Posterior cingulate gyrus (tissue), 11 donors: ENCODE results near the gene BPIFB1.

Experiments used
- DNase-seq, 10 donors: peaks; one replicate each; pipeline versions ENCODE4 v3.0.0 to v3.0.0-alpha.2; 2020 to 2021; ENCODE audit warnings: mixed read lengths in 3 of 10
- intact Hi-C: fragments of 100-400 bp; cut with DNase I; formaldehyde crosslinking; loops from one replicate; pipeline ENCODE4 v1.15.1; 2023

The BPIFB1 gene

GRCh38 chr20:33272155-33272873 lies 10.7 kb upstream of the BPIFB1 start:
- intact Hi-C loops: no loop called here

GRCh38 chr20:33273117-33273851 lies 9.7 kb upstream of the BPIFB1 start:
- DNase-seq: peak in 7 of 10 donors; percentile 27 to 91 (median 56)
- intact Hi-C loops: no loop called here

More at GRCh38 chr20:33272155-33272873, 10.7 kb upstream of the BPIFB1 start:
- DNase-seq: peak in 1 of 10 donors; percentile 40

DNA sequence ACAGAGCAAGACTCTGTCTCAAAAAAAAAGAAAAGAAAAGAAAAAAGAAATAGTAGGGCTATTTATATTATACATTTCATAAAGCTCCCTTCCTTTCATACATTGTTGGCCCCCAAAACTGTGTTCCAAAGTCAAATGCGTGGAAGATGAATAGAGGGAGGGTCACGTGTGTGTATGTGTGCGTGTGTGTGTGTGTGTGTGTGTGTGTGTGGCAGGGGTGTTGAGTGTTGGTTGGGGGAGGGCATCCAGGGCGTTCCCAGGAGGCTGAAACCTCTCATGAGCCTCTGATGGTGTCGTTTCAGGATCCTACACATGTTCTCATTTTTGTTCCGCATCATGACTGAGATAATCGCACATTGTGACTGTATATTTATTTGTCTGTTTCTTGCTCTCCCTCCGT lies 7.8 kb upstream of the BPIFB1 start:
- DNase-seq: no peak
- intact Hi-C loops: no loop called here

DNA sequence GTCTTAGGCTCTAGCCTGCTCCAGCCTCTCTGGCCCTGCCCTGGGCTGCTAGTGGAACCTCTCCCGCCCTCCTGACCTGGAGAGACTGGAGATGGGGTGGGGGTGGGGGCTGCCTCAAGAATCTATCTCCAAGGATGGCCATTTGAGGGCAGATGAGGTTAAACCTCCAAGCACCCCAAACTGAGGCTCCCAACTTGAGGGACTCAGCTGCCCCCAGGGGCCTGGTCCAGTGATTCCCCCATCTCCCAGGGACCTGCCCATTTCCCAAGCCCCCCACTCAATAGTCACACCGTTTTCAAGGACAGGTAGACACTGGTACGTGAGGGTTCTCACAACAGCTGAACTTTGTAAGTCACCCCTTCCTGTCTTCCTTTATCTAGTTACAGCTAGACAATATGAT lies 7.1 kb upstream of the BPIFB1 start:
- peak in 1 of 10 donors; percentile 61 for DNase-seq
- intact Hi-C loops: no loop called here

- intact Hi-C loops: no loop called here
- DNase-seq: peak in 1 of 10 donors; percentile 55
Measured at GRCh38 chr20:33276303-33277113, 6.5 kb upstream of the BPIFB1 start.

- DNase-seq: peak in 1 of 10 donors; percentile 74
- intact Hi-C loops: no loop called here
Measured at GRCh38 chr20:33277471-33278441, 5.3 kb upstream of the BPIFB1 start.

DNA sequence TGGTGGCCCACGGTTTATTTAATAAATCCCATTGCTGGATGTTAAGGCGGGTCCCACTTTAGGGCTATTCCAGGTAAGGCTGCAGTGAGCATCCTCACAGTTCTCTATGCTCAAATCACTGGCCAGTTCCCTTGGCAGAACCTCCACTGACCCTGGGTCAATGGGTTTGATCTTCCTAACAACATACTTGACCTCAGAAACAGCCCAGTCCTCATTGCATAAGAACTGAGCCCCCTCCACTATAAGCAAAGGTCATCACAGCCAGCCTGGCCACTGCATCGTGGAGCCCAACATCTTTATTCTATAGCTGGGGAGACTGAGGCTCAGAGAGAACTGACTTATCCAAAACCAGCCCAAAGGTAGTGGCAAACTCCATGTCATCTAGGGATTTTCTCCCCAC lies 4.3 kb upstream of the BPIFB1 start:
- no peak for DNase-seq
- intact Hi-C loops: no loop called here

- DNase-seq: no peak
- intact Hi-C loops: no loop called here
Measured at GRCh38 chr20:33279261-33279910, 3.6 kb upstream of the BPIFB1 start.

DNA sequence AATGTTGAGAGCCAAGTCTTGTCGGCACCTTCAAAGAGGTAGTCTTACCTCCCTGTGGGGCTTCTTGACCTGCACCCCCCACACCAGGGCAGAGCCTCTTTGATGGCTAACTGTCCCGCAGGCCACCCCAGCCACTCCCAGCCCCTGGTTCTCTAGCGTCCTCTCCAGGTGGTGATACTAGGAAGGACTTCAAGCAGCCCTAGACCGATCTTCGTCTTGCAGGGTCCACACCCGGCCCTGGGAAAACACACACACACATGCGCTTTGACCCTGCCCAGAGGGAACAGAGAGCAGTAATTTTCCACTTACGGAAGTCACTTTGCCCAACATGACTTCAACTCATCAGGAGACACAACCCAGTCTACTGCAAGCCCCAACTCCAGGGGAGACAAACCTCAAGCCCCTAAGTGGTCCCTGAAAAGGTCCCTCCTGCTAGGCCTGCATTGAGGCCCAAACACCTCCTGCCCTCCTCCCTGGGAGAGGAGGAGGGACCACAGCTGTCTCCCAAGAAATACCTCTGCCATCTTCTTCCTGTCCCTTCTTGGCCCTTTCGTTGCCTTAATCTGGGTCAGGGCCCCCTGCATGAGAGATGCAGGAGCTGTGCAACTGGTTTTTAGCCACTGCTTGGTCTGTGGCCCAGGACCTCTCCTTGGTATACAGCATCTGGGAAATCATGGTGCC lies 2.9 kb upstream of the BPIFB1 start:
- intact Hi-C loops: no loop called here
- no peak for DNase-seq

DNA sequence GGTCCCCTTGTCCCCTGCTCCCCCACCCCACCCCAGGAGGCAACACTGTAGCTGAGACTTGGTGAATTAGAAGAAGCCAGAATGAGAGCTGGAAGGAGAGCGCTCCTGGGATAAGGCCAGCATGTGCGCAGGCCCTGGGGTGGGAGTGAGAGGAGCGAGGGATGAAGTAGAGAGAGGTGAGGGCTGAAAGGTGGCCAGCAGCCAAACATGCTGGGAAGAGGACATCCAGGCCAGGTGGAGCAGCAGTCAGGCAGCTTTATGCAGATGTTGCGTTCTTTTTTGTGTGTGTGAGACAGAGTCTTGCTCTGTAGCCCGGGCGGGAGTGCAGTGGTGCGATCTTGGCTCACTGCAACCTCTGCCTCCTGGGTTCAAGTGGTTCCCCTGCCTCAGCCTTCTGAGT lies 2.2 kb upstream of the BPIFB1 start:
- intact Hi-C loops: no loop called here

GRCh38 chr20:33281550-33282146 lies 1.4 kb upstream of the BPIFB1 start:
- peak; percentile 34 to 96 (median 62) for DNase-seq
- intact Hi-C loops: no loop called here

More for the DNA sequence above, 2.2 kb upstream of the BPIFB1 start:
- peak in 1 of 10 donors; percentile 22 for DNase-seq

GRCh38 chr20:33282196-33282934 lies 649 bp upstream of the BPIFB1 start:
- intact Hi-C loops: no loop called here
- DNase-seq: peak in 1 of 10 donors; percentile 29

DNA sequence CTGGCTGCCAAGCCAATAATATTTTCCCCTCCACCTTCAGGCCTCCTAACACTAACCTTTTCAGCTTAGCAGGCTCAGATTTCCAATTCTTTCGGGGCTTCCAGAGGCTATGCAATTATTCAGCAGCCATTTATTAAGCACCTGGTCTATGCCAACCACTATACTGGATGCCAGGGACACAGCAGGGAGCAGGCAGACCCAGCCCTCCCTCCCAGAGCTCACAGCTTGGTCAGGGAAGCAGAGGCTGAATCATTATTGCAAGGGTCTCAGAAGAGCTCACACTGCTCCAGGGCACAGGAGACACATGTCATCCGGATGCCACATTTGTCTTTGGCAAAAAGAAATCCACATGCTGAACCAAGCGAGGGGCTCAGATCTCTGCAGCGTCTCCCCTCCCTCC lies 1.3 kb downstream of the BPIFB1 start:
- intact Hi-C loops: no loop called here
- no peak for DNase-seq

- intact Hi-C loops: no loop called here
Measured at GRCh38 chr20:33284937-33285336, 1.9 kb downstream of the BPIFB1 start.

GRCh38 chr20:33285861-33286495 lies 3.0 kb downstream of the BPIFB1 start:
- peak in 1 of 10 donors; percentile 57 for DNase-seq
- intact Hi-C loops: no loop called here

More at GRCh38 chr20:33284937-33285336, 1.9 kb downstream of the BPIFB1 start:
- DNase-seq: no peak

DNA sequence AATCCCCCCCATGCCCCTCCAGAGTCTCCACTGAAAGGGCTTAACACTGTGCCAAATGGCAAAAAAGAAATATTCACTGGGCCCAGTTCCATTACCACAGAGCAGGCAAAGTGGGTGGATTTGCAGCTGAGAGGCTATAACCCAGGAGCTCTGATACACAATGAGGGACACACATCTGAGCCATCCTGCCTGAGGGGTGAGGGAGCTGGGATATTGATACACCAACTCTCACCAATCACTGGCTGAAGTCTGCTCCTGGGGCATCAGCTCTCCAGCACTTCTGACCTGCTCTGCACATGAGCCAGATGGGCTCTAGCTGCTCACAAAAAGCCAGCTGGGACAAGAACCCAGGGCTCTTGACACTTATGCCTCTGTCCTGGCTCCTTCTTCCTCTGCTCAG lies 4.9 kb downstream of the BPIFB1 start:
- intact Hi-C loops: no loop called here
- DNase-seq: peak in 2 of 10 donors; percentile 38 to 56

GRCh38 chr20:33290852-33291251 lies 7.8 kb downstream of the BPIFB1 start:
- DNase-seq: peak in 1 of 10 donors; percentile 84
- intact Hi-C loops: no loop called here
